Measurements from ENCODE around the gene LMX1B.

DNA sequence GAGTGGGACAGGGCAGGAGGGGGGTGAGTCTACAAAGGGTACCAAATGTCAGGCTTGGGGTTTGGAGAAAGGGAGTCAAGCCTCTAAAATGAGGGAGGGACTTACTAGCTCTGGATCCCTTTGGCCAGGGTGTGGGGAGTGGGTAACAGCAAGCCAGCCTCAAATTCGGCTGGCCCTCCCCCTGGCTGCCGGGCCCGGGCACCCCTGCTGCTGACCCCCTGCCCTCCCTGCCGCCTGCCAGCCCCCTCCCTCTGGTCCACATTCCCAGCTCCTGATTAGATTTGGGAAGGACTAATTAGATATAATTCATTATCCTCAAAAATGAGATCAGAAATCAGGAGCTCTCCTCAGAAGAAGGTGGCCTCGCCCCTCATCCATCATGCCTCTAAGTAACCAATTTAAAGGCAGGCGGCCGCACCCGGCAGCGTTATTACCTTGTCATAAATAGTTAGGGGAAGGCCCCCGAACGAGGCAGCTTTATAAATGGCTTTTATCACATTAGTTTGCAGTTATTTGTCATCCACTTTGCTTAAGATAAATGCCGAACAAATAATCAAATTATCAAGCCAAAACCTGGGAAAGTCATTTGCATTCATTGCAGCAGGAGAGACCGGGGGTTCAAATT, 44.6 kb downstream of the LMX1B start:
- TF ChIP-seq, protein P1, sequence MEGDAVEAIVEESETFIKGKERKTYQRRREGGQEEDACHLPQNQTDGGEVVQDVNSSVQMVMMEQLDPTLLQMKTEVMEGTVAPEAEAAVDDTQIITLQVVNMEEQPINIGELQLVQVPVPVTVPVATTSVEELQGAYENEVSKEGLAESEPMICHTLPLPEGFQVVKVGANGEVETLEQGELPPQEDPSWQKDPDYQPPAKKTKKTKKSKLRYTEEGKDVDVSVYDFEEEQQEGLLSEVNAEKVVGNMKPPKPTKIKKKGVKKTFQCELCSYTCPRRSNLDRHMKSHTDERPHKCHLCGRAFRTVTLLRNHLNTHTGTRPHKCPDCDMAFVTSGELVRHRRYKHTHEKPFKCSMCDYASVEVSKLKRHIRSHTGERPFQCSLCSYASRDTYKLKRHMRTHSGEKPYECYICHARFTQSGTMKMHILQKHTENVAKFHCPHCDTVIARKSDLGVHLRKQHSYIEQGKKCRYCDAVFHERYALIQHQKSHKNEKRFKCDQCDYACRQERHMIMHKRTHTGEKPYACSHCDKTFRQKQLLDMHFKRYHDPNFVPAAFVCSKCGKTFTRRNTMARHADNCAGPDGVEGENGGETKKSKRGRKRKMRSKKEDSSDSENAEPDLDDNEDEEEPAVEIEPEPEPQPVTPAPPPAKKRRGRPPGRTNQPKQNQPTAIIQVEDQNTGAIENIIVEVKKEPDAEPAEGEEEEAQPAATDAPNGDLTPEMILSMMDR (IDR thresholded peaks at IDR 0.05): no peak
- TF ChIP-seq POLR2A (IDR thresholded peaks at IDR 0.05): no peak
